Esophagus squamous epithelium (tissue), 4 donors: ENCODE measurements around the gene LLPH.

ENCODE experiments used
- CTCF ChIP-seq, 6 experiments: fragments of 450-650 bp in 4 of 6; fragments of 200-600 bp in 2 of 6; sonication (generic) in 2 of 6; IDR thresholded peaks; one replicate each; pipeline ENCODE4 v1.5.1; 2016 to 2019; ENCODE audit warnings: antibody characterized with exemption in 6 of 6, mild to moderate bottlenecking in 4 of 6, moderate library complexity in 4 of 6
- POLR2A ChIP-seq, 4 donors: fragments of 450-650 bp; IDR thresholded peaks; one replicate each; pipeline ENCODE4 v1.6.1; 2017; ENCODE audit warnings: antibody characterized with exemption in 4 of 4, mild to moderate bottlenecking in 4 of 4, moderate library complexity in 3 of 4

DNA sequence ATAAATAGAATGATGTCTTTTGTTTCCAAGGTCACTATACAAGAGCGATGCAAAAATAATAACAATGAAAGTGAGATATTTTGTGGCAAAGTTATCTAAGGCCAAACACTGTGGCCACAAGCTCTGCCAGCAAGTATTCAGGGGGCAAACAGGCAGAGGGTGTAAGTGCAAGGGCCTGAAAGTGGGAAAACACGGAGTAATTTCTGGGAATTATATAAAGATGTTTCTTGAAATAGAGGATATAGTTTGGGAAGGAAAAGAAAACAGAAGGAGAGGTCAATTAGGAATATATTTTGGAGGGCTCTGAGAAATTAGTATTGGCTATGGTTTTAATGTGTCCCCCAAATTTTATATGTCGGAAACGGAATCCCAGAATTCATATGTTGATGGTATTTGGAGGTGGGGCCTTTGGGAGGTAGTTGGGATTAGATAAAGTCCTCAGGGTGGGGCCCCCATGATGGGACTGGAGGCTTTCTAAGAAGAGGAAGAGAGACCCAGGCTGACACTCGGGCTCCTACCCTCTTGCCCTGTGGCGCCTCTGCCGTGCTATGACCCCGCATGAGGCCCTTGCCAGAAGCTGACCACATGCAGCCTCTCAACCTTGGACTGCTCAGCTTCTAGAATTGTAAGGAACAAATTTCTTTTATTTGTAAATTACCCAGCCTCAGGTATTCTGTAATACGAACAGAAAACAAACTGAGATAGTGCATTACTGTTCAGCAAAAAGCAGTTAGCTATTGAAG is 60.0 kb downstream of the LLPH start:
- TF ChIP-seq POLR2A (IDR thresholded peaks at IDR 0.05): no peak
- no peak for TF ChIP-seq CTCF (IDR thresholded peaks at IDR 0.05)
